Lower leg skin (tissue), 4 donors: Measurements from ENCODE around the gene NMNAT2. TPM values are rescaled to one million over a fixed set of nuclear protein-coding genes. Genes with fewer than 3 reads are reported as not detected.

ENCODE experiments used
- DNase-seq, 2 donors: peaks; one replicate each; pipeline ENCODE4 v3.0.0-alpha.2; 2019; ENCODE audit warnings: low spot score in 2 of 2
- H3K4me3 ChIP-seq: fragments of 200-600 bp; sonication (generic); 2 replicates; pipeline ENCODE4 v1.5.1; 2017; ENCODE audit warnings: mild to moderate bottlenecking, low read depth; ENCODE audit not compliant: poor library complexity, severe bottlenecking
- CTCF ChIP-seq, 3 donors: fragments of 450-650 bp; IDR thresholded peaks; one replicate each; pipeline ENCODE4 v1.5.1; 2016; ENCODE audit warnings: antibody characterized with exemption in 3 of 3, mild to moderate bottlenecking in 3 of 3, moderate library complexity in 2 of 3
- POLR2A ChIP-seq, 2 donors: fragments of 450-650 bp; IDR thresholded peaks; one replicate each; pipeline ENCODE4 v1.6.1; 2016 to 2017; ENCODE audit warnings: antibody characterized with exemption in 2 of 2, mild to moderate bottlenecking in 1 of 2, moderate library complexity in 1 of 2
- WGBS, 2 donors: methylation state at CpG; one replicate each; pipeline ENCODE4 v1.1.5; 2018; 5-methylcytosine and 5-hydroxymethylcytosine counted together
- intact Hi-C: fragments of 100-400 bp; cut with DNase I; formaldehyde crosslinking; loops from one replicate; pipeline ENCODE4 v1.15.0; 2023; ENCODE audit warnings: low total_unique reads
- total RNA-seq, 4 donors: library from RNA; depleted of rRNA; stranded (reverse); fragments of >200 nt; gene quantifications; one replicate each; pipeline ENCODE4 v1.1.0, GENCODE V29; 2016

The NMNAT2 gene
- total RNA-seq, 4 donors from 2014 or later, result 0.23 to 0.34 (median 0.34) TPM; not detected in 1

GRCh38 chr1:183302452-183303322 lies 115.5 kb downstream of the NMNAT2 start:
- 86 to 94% methylated on average over 5 of the region's 5 CpGs for WGBS, 2 donors

GRCh38 chr1:183301239-183301638 lies 116.9 kb downstream of the NMNAT2 start:
- 76 to 82% methylated on average over 3 of the region's 3 CpGs for WGBS, 2 donors
- TF ChIP-seq CTCF (IDR thresholded peaks at IDR 0.05) (no peak), POLR2A (IDR thresholded peaks at IDR 0.05) (no peak)
- H3K4me3 ChIP-seq, result no peak overlapping the region
- intact Hi-C loops, result no loop called here
- no peak for DNase-seq

More at GRCh38 chr1:183302452-183303322, 115.5 kb downstream of the NMNAT2 start:
- no peak for DNase-seq
- TF ChIP-seq POLR2A (IDR thresholded peaks at IDR 0.05) (no peak), CTCF (IDR thresholded peaks at IDR 0.05) (no peak)
- intact Hi-C loops, result no loop called here
- H3K4me3 ChIP-seq, result no peak overlapping the region

GRCh38 chr1:183300828-183301227 lies 117.4 kb downstream of the NMNAT2 start:
- no peak for DNase-seq
- H3K4me3 ChIP-seq, result no peak overlapping the region
- TF ChIP-seq POLR2A (IDR thresholded peaks at IDR 0.05), result no peak
- no peak for TF ChIP-seq CTCF (IDR thresholded peaks at IDR 0.05)
- intact Hi-C loops, result no loop called here
- WGBS, 2 donors, result 100% methylated on average over 1 of the region's 1 CpG

GRCh38 chr1:183300395-183300794 lies 117.8 kb downstream of the NMNAT2 start:
- intact Hi-C loops, result no loop called here
- H3K4me3 ChIP-seq, result no peak overlapping the region
- DNase-seq, result no peak
- TF ChIP-seq CTCF (IDR thresholded peaks at IDR 0.05) (no peak), POLR2A (IDR thresholded peaks at IDR 0.05) (no peak)

- 97 to 99% methylated on average over 4 of the region's 4 CpGs for WGBS, 2 donors
- TF ChIP-seq POLR2A (IDR thresholded peaks at IDR 0.05) (no peak), CTCF (IDR thresholded peaks at IDR 0.05) (no peak)
- intact Hi-C loops, result no loop called here
- DNase-seq, result no peak
- H3K4me3 ChIP-seq, result no peak overlapping the region
Measured at GRCh38 chr1:183296782-183297181, 121.4 kb downstream of the NMNAT2 start.
